NCI-H128 (cell line): ENCODE results near the gene TUBB4B.

ENCODE experiments used
- DNase-seq: peaks from one replicate; lab custom pipeline; 2025; ENCODE audit not compliant: unreplicated experiment; lab: John Stamatoyannopoulos, UW

TUBB4B gene

DNA sequence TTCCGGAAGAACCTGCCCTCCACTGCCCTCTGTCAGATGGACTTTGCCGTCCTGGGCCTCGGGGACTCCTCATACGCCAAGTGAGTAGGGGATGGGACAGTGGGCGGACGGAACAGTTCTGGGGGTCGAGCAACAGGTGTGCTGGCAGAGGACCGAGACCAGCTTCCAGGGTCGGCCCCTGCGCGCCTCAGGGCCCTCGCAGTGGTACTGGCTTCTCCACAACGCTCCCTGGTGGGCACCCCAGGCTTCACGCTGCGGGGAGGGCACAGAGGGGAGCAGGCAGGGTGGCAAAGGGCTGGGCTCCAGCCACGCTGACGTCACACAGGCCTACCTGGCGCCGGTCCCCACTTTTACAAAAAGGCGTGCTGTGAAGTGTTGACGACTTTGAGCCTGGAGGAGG is 28.6 kb upstream of the TUBB4B start:
- DNase-seq: no peak

DNA sequence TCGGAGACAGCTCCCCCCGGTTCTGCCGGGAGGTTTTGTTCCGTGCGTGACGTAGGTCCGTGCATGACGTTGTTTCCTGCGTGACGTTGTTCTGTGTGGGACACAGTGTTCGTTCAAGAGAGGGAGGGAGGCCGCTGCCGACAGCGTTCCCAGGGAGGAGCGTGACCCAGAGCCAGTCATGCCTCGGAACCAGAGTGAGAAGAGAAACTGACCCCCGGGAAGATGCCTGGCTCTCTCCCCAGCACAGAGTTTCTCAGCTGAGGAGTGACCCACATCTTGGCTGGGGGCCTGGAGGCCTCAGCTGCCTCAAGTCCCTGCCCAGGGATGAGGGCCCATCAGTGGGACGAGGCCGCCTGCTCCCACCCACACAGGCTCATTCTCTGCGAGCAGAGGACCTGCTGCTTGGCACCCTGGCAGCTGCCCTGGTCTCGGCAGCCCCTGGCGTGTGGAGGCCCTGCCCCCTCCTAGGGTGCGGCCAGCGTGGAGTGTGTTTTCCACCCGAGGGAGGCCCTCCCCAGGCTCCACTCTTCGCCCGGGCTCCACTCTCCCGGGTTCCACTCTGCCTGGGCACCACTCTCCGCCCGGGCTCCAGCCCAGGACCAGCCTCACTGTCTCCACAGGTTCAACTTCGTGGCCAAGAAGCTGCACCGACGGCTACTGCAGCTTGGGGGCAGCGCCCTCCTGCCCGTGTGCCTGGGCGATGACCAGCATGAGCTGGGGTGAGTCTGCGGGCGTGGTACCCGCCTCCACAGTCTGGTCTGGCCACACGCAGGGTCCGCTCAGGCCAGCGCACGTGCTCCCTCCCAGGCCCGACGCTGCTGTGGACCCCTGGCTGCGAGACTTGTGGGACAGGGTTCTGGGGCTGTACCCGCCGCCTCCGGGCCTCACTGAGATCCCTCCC is 27.7 kb upstream of the TUBB4B start:
- no peak for DNase-seq

DNA sequence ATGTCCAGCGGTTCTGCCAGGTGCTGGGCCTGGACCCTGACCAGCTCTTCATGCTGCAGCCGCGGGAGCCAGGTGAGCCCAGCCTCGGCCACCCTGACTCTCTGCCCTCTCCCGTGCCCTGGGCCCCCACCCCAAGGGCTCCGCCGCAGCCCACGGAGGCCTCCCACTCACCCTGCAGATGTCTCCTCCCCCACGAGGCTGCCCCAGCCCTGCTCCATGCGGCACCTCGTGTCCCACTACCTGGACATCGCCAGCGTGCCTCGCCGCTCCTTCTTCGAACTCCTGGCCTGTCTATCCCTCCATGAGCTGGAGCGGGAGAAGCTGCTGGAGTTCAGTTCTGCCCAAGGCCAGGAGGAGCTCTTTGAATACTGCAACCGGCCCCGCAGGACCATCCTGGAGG is 26.5 kb upstream of the TUBB4B start:
- DNase-seq: no peak

GRCh38 chr9:137215196-137215986 is 25.7 kb upstream of the TUBB4B start:
- DNase-seq: no peak

GRCh38 chr9:137216188-137216965 is 24.7 kb upstream of the TUBB4B start:
- DNase-seq: no peak

DNA sequence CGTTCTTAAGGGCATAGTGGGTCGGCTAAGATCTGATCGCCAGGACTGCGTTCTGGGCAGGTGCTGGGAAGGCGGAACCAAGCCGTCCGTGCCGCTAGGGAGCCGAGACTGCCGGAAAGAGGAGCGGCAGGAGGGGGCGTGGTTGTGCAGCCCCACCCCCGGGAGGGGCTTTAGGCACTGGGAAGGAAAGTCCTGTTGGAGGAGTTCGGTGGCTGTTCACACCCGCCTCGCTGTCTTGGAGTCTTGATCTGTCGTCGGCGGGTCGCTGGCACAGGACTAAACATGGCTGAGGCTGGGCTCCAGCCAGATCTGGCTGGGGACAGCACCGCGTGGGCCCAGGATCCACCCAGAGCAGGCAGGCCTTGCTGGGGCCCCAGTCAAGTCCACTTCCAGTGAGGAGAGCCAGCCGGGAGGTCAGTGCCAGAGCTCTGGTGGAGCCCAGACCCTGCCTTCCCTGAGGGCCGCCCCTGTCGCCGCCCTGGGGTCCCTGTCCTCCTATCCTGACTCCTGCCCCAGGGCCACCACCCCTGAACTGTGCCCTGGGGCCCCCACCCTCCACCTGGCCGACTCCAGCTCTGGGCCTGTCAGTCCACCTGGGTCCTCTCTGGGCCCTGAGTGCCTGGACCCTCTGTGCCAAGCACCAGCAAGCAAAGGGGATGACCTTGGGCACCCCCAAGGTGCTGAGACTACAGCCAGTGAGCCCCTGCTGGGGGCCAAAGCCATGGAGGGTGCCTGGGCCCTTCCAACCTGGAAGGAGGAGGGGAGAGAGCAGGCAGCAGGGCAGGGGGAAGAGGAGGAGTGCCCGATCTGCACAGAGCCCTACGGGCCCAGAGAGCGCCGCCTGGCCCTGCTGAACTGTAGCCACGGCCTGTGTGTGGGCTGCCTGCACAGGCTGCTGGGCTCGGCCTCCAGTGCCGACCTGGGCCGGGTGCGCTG is 23.5 kb upstream of the TUBB4B start:
- no peak for DNase-seq

GRCh38 chr9:137218212-137218753 is 22.8 kb upstream of the TUBB4B start:
- no peak for DNase-seq

DNA sequence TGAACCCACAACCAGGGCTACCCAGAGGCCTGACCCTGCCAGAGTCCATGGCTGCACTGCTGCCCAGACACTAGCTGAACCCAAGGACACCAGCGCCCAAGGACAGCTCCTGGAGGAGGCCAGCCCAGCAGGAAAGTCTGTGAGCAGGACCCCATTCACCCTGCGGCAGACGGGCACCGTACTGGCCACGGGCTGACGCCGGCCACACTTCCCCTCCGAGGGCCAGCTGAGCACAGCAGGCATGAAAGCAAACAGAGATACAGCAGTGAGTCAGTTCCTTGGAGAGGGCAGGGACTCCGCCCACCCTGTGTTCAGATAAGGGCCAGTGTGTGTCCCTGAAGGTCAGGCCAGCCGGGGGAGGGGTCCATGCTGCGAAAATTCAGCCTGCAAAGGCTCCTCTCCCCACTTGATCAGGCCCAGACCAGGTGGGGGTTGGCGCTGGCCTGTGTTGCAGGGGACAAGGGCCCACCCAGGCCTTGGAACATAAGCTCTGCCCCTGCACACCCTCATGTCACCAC is 22.3 kb upstream of the TUBB4B start:
- DNase-seq: no peak

DNA sequence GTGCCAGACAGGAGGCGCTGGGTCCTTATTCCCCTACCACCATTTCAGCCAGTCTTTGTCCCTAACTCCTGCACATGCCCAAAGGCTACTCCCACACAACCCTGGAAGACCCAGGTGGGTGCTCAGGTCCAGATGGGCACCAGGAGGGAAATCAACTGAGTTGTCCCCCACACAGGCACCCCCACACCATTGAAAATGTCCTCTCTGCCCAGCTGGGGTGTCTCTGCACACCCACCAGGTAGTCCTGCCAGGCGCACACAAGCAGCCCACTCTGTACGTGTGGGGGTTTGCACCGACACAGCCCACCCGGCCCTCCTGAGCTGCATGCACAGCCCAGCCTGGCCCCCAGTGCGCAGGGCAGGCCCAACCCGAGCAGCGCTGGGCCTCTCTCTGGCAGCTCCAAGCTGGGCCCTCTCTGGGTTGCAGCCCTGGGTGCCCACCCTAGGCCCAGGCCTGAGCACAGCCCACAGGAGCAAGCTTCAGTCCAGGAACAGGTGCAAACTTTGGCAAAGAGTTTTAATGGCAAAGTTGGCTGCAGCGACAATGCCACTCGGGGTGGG is 21.2 kb upstream of the TUBB4B start:
- DNase-seq: no peak

- no peak for DNase-seq
Measured at GRCh38 chr9:137220317-137221094, 20.6 kb upstream of the TUBB4B start.

DNA sequence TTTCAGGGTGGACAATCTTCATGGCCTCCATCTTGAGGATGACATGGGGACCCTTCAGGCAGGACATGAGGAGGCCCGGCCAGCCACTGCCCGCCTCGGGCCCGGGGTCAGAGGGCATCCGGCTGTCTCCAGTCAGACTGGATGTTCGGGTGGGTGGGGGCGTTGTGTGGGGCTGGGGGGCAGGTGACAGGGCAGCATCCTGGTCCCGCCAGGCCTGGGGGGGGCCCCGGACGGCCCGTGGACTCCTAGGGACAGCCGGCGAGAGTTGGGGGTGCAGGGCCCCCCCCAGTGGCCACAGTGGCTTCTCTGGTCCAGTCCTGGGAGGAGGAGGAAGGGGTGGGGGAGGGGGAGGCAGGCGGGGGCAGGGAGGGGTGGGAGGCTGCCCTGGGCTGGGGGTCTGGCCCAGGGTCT is 20.0 kb upstream of the TUBB4B start:
- no peak for DNase-seq

- no peak for DNase-seq
Measured at GRCh38 chr9:137221506-137222111, 19.5 kb upstream of the TUBB4B start.

DNA sequence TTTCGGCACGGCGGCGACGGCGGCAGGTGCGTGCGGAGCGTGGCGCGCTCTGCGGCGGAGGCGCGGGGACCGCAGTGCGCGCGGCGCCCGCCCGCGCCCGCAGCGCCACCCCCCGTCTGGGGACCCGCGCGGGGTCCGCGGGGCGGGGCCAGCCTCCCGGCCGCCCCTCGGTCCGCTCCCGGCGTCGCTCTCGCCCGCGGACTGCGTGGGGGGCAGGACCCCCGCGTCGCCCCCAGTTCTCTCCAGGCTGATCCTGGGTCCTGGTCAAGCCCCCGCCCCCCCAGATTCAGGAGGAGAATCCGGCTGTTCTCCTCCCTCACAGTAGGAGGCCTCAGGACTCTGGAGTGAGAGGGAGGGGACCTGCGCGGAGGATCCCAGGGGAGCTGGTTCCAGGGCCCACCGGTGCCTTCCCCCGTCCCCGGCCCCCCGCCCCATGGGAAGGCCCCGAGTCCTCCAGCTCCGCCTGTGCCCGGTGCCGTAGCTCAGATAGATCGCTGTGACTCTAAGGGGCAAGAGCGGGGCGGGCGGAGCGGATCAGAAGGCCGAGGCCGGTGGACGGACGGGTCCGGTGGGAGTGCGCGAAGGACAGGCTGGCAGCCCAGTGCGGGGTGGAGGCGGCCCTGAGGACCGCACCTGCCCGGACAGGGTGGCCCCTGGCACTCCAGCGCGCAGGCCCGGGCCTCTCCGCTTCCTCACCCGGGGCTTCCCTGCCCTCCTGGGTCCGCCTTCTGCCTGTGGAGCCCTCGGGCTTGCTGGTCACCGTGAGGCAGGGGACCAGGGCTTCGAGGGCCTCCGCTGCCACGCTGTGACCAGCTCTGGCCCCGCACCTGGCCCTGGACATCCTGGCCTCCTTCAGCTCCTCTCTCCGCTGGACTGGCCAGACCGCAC is 18.7 kb upstream of the TUBB4B start, which contains the start of gene RNF208:
Gene RNF208 (minus strand): TSS at position 51 of the 888 bp plus-strand sequence. CDS start 1,028 bp downstream, outside the sequence.
- no peak for DNase-seq

DNA sequence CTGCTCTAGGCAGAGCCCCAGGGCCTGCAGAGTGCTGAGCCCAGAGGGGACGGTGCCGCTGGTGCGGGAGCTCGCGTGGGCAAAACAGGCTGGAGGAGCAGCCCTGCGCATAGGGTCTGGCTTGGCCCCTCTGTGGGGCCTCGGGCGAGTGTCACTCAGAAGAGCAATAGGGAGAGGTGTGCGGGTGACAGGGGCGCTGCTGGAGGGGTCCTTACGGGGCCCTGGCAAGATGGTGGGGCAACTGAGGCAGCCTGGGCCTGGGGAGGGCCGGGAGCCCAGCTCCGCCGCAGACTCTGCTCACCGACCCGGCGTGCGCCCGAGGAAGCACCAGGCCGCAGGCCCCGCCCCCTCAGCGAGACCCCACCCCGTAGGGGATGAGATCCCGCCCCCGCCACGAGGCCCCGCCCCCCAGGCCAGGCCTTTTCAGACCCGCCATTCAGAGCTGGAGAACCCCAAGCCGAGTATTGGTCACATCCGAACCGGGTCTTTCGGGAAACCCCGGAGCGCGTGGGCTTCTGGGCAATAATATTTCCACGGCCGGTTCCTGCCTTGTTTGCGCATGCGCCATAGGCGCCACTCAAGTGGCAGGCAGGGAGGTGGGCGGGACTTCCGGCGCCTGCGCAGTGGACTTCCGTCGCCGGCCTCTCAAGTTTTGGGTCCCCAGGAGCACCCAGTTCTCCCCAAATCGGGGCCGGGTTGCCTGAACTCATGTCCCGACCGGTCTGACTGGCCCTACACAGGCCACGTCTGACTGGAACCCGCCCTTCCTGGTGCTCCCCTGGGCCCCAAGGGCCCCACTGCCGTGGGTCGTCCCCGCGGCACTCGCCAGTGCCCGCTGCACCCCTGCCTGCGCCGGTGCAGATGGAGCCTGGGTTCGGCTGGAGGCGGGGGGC is 17.8 kb upstream of the TUBB4B start:
- DNase-seq: peak; percentile 95

DNA sequence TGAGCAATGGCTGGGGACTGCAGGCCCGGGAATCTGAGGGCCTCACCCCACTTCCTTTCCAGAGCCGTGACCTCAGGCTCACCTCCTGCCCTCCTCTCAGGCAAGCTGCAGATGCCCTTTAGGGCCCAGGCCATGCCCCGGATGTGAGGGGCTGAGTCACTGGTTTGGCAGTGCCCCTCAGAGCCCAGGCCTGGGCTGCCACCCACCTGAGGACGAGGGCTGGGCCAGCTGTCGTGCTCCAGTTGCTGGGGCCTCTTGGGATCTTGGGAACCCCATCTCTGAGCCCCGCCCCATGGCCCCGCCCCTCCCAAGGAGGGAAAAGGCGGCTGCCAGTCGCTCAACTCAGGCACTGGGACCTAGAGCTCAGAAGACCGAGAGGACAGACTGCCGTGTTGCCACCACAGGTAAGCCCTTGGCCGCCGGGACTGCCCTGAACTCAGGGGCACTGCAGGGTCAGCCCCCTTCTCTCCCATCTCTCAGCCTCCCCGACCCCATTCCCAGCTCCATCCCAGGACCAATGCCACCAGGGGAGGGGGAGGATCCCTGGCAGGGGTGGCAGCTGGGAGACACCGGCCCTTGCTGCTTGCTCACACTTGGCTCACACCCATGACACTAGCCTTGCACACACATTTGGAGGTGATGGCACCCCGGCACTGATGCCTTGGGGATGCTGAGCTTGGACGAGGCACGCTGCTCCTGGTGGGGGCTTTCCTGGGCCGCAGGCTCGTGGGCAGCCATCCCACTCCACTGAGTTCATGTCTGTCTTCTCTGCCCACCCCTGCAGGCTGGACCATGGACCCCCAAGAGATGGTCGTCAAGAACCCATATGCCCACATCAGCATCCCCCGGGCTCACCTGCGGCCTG is 16.0 kb upstream of the TUBB4B start, which contains the start of gene CYSRT1:
Gene CYSRT1 (plus strand): TSS at position 345 of the 865 bp plus-strand sequence. CDS start 448 bp downstream, at position 793.
- no peak for DNase-seq
